Measurements from ENCODE around the gene THEM5.
A peak's percentile ranks its signal among the peaks of the same experiment; 100 is the strongest.

Gene THEM5

GRCh38 chr1:151817353-151817730 lies 36.2 kb downstream of the THEM5 start:
- Histone ChIP-seq H3K4me2 (ENCODE audit: insufficient read depth, low read length) (peak overlapping the region; percentile 55), H3K4me3 (ENCODE audit: low read depth in 1 of 2, low read length in 2 of 2) (peak overlapping the region in 1 of 2 experiments; percentile 32; a peak in 2 of 4 replicates), H3K9me3 (ENCODE audit: insufficient read depth, low read length, severe bottlenecking) (no peaks in the 10 kb centered on the region), H3K36me3 (ENCODE audit: insufficient read depth, low read length) (peaks cover 32% of the 10 kb centered on the region), H3K27me3 (ENCODE audit: insufficient read depth, low read length, poor library complexity) (no peaks in the 10 kb centered on the region), H3K27ac (ENCODE audit: low read length) (peak overlapping the region; percentile 96), H3K4me1 (ENCODE audit: insufficient read depth, low read length) (peaks cover 70% of the 10 kb centered on the region), H4K20me1 (ENCODE audit: insufficient read depth, low read length) (no peaks in the 10 kb centered on the region), H3K79me2 (ENCODE audit: insufficient read depth, low read length) (peaks cover 11% of the 10 kb centered on the region), H2AFZ (ENCODE audit: low read depth, low read length) (peak overlapping the region; percentile 40), H3K9ac (ENCODE audit: low read depth, low read length) (peak overlapping the region; percentile 50)
- TF ChIP-seq EZH2 (IDR thresholded peaks at IDR 0.05; ENCODE audit: borderline replicate concordance, low read depth, low read length, severe bottlenecking) (no peak), CTCF (IDR thresholded peaks at IDR 0.05; ENCODE audit: borderline replicate concordance, extremely low read depth, low read length, poor library complexity, severe bottlenecking) (no peak)
- peak; percentile 92 for DNase-seq
- ATAC-seq (ENCODE audit: insufficient read depth, low read depth) = peak; percentile 73

- H2AFZ ChIP-seq (ENCODE audit: low read depth, low read length) = peak overlapping the region; percentile 40
- peak overlapping the region; percentile 50 for H3K9ac ChIP-seq (ENCODE audit: low read depth, low read length)
- DNase-seq = no peak
These were observed 36.8 kb downstream of the THEM5 start for GRCh38 chr1:151816548-151817352.

GRCh38 chr1:151815716-151816327 lies 37.7 kb downstream of the THEM5 start:
- Histone ChIP-seq H3K27ac (ENCODE audit: low read length) (peak overlapping the region; percentile 96), H3K36me3 (ENCODE audit: insufficient read depth, low read length) (peaks cover 39% of the 10 kb centered on the region), H2AFZ (ENCODE audit: low read depth, low read length) (no peak overlapping the region), H3K4me2 (ENCODE audit: insufficient read depth, low read length) (no peak overlapping the region; the same call in 1 of the 2 replicates), H3K4me3 (ENCODE audit: low read depth in 1 of 2, low read length in 2 of 2) (no peak overlapping the region), H4K20me1 (ENCODE audit: insufficient read depth, low read length) (no peaks in the 10 kb centered on the region), H3K9me3 (ENCODE audit: insufficient read depth, low read length, severe bottlenecking) (no peaks in the 10 kb centered on the region), H3K27me3 (ENCODE audit: insufficient read depth, low read length, poor library complexity) (no peaks in the 10 kb centered on the region), H3K4me1 (ENCODE audit: insufficient read depth, low read length) (peaks cover 55% of the 10 kb centered on the region), H3K79me2 (ENCODE audit: insufficient read depth, low read length) (peaks cover 11% of the 10 kb centered on the region), H3K9ac (ENCODE audit: low read depth, low read length) (peak overlapping the region; percentile 50)
- peak; percentile 30 for DNase-seq
- TF ChIP-seq EZH2 (IDR thresholded peaks at IDR 0.05; ENCODE audit: borderline replicate concordance, low read depth, low read length, severe bottlenecking) = no peak
- no peak for TF ChIP-seq CTCF (IDR thresholded peaks at IDR 0.05; ENCODE audit: borderline replicate concordance, extremely low read depth, low read length, poor library complexity, severe bottlenecking)
- no peak for ATAC-seq (ENCODE audit: insufficient read depth, low read depth)

More at GRCh38 chr1:151816548-151817352, 36.8 kb downstream of the THEM5 start:
- Histone ChIP-seq H3K27me3 (ENCODE audit: insufficient read depth, low read length, poor library complexity) (no peaks in the 10 kb centered on the region), H3K9me3 (ENCODE audit: insufficient read depth, low read length, severe bottlenecking) (no peaks in the 10 kb centered on the region), H3K4me3 (ENCODE audit: low read depth in 1 of 2, low read length in 2 of 2) (peak overlapping the region in 1 of 2 experiments; percentile 32; a peak in 2 of 4 replicates), H3K79me2 (ENCODE audit: insufficient read depth, low read length) (peaks cover 11% of the 10 kb centered on the region), H3K27ac (ENCODE audit: low read length) (peak overlapping the region; percentile 96), H3K4me1 (ENCODE audit: insufficient read depth, low read length) (peaks cover 64% of the 10 kb centered on the region), H3K36me3 (ENCODE audit: insufficient read depth, low read length) (peaks cover 32% of the 10 kb centered on the region), H3K4me2 (ENCODE audit: insufficient read depth, low read length) (peak overlapping the region; percentile 55), H4K20me1 (ENCODE audit: insufficient read depth, low read length) (no peaks in the 10 kb centered on the region)
- no peak for ATAC-seq (ENCODE audit: insufficient read depth, low read depth)
- TF ChIP-seq CTCF (IDR thresholded peaks at IDR 0.05; ENCODE audit: borderline replicate concordance, extremely low read depth, low read length, poor library complexity, severe bottlenecking) (no peak), EZH2 (IDR thresholded peaks at IDR 0.05; ENCODE audit: borderline replicate concordance, low read depth, low read length, severe bottlenecking) (no peak)
